ENCODE data around the gene KIF26A. TPM values are rescaled to one million over a fixed set of nuclear protein-coding genes. Genes with fewer than 3 reads are reported as not detected.

KIF26A gene
- polyA plus RNA-seq, 1 of the 3 experiments (the other 2 are of a cell fraction) = 1.7 TPM

- Histone ChIP-seq H3K4me3 (ENCODE audit: low read depth in 2 of 2, low read length in 1 of 2) (no peak overlapping the region), H3K36me3 (replicated peaks in 1 of 2; ENCODE audit: control insufficient read depth in 1 of 2, insufficient read depth in 2 of 2, low read length in 1 of 2) (no peaks in the 10 kb centered on the region), H3F3A (replicated peaks; ENCODE audit: insufficient read depth) (no peaks in the 10 kb centered on the region), H3K9me2 (no peaks in the 10 kb centered on the region), H3K9ac (no peak overlapping the region), H3K4me1 (ENCODE audit: control insufficient read depth in 1 of 2, insufficient read depth in 2 of 2, low read depth in 1 of 2, low read length in 1 of 2) (peaks cover 0 to 26% of the 10 kb centered on the region in 2 experiments; a peak in 1 of 4 replicates), H3K9me3 (no peaks in the 10 kb centered on the region), H3K79me2 (ENCODE audit: insufficient read depth) (no peaks in the 10 kb centered on the region), H3K27me3 (ENCODE audit: insufficient read depth) (no peaks in the 10 kb centered on the region), H2AFZ (ENCODE audit: low read depth) (no peak overlapping the region), H4K20me1 (ENCODE audit: insufficient read depth) (no peaks in the 10 kb centered on the region), H3K27ac (ENCODE audit: low read depth in 2 of 2, low read length in 1 of 2) (no peak overlapping the region), H3K4me2 (no peak overlapping the region)
- CTCF ChIA-PET = interaction anchor here (0.9 to 2.5 kb wide), 2 partner anchors 34 to 450 kb away, joined by 3 to 10 read pairs; no protein-coding TSS in a partner anchor
- no peak for DNase-seq
- TF ChIP-seq NRF1 (IDR thresholded peaks at IDR 0.05; ENCODE audit: low read depth, low read length) = no peak
- no peak for TF ChIP-seq EP300 (IDR thresholded peaks at IDR 0.05; ENCODE audit: borderline replicate concordance in 1 of 2, low read depth in 1 of 2, low read length in 1 of 2)
- no peak for TF ChIP-seq IRF3 (IDR thresholded peaks at IDR 0.05; ENCODE audit: low read depth, low read length)
- no peak for TF ChIP-seq USF1 (IDR thresholded peaks at IDR 0.05; ENCODE audit: borderline replicate concordance, low read depth)
- TF ChIP-seq RCOR1 (IDR thresholded peaks at IDR 0.05; ENCODE audit: low read length) = no peak
- no peak for TF ChIP-seq RAD21 (IDR thresholded peaks at IDR 0.05; ENCODE audit: low read length)
- no peak for TF ChIP-seq POLR2AphosphoS5 (IDR thresholded peaks at IDR 0.05; ENCODE audit: low read depth, low read length)
- no peak for TF ChIP-seq GABPA (IDR thresholded peaks at IDR 0.05; ENCODE audit: low read depth)
- no peak for TF ChIP-seq NFIC (IDR thresholded peaks at IDR 0.05; ENCODE audit: borderline replicate concordance)
- TF ChIP-seq TCF12 (IDR thresholded peaks at IDR 0.05) = no peak
- no peak for TF ChIP-seq FOSL2 (IDR thresholded peaks at IDR 0.05; ENCODE audit: borderline replicate concordance, low read depth)
- no peak for TF ChIP-seq CHD2 (IDR thresholded peaks at IDR 0.05; ENCODE audit: low read length, partially characterized antibody)
- no peak for TF ChIP-seq EZH2phosphoT487 (IDR thresholded peaks at IDR 0.05; ENCODE audit: borderline replicate concordance, low read depth)
- TF ChIP-seq CTCF (IDR thresholded peaks at IDR 0.05) = no peak
- no peak for TF ChIP-seq SMC3 (IDR thresholded peaks at IDR 0.05; ENCODE audit: low read depth, low read length)
- no peak for TF ChIP-seq TEAD4 (IDR thresholded peaks at IDR 0.05; ENCODE audit: borderline replicate concordance, insufficient read depth)
- no peak for TF ChIP-seq FOXM1 (IDR thresholded peaks at IDR 0.05; ENCODE audit: low read depth)
- POLR2A ChIA-PET = no interaction called here
- WGBS (ENCODE audit: low lambda C conversion rate) = 82% methylated on average over 15 of the region's 24 CpGs
Observed at GRCh38 chr14:104189629-104190335, 51.4 kb downstream of the KIF26A start.

Data from SK-N-SH (cell line).